H9 (cell line): ENCODE results near the gene BRINP2. TPM values are rescaled to one million over a fixed set of nuclear protein-coding genes. Genes with fewer than 3 reads are reported as not detected.

Source experiments
- DNase-seq: peaks from one replicate; pipeline ENCODE4 v3.0.0-alpha.2; 2017
- H2AFZ ChIP-seq: one replicate; pipeline ENCODE4 v1.6.1; 2013; ENCODE audit warnings: mild to moderate bottlenecking, low read length, control low read depth, moderate library complexity
- H2AK5ac ChIP-seq: 2 replicates; pipeline ENCODE4 v1.6.1; 2013; ENCODE audit warnings: low read length, control low read depth, mixed read lengths; ENCODE audit not compliant: insufficient read length
- H2BK120ac ChIP-seq: one replicate; pipeline ENCODE4 v1.6.1; 2013; ENCODE audit warnings: low read depth, mild to moderate bottlenecking, low read length, control low read depth, inconsistent platforms; ENCODE audit not compliant: poor library complexity, severe bottlenecking
- H2BK12ac ChIP-seq: 2 replicates; pipeline ENCODE4 v1.6.1; 2013; ENCODE audit warnings: low read length, control low read depth, mixed read lengths, low read depth; ENCODE audit not compliant: insufficient read length
- H2BK15ac ChIP-seq: 2 replicates; pipeline ENCODE4 v1.6.1; 2013; ENCODE audit warnings: low read depth, low read length, control low read depth
- H2BK20ac ChIP-seq: one replicate; pipeline ENCODE4 v1.6.1; 2013; ENCODE audit warnings: low read depth, mild to moderate bottlenecking, low read length, control low read depth, inconsistent platforms; ENCODE audit not compliant: poor library complexity, severe bottlenecking
- H2BK5ac ChIP-seq: 2 replicates; pipeline ENCODE4 v1.6.1; 2013; ENCODE audit warnings: low read length, control low read depth, mixed read lengths; ENCODE audit not compliant: insufficient read length
- H3K14ac ChIP-seq: 2 replicates; pipeline ENCODE4 v1.6.1; 2013; ENCODE audit warnings: low read length, control low read depth; ENCODE audit not compliant: insufficient read depth
- H3K18ac ChIP-seq: 2 replicates; pipeline ENCODE4 v1.6.1; 2013; ENCODE audit warnings: low read depth, mild to moderate bottlenecking, mixed read lengths, low read length, control low read depth; ENCODE audit not compliant: insufficient read length
- H3K23ac ChIP-seq: 2 replicates; pipeline ENCODE4 v1.6.1; 2013; ENCODE audit warnings: low read length, control low read depth, mixed read lengths, low read depth; ENCODE audit not compliant: insufficient read length
- H3K23me2 ChIP-seq: 2 replicates; pipeline ENCODE4 v1.6.1; 2013; ENCODE audit warnings: low read depth, mild to moderate bottlenecking, mixed read lengths, low read length, control low read depth; ENCODE audit not compliant: insufficient read length, poor library complexity, severe bottlenecking
- H3K27ac ChIP-seq: 2 replicates; pipeline ENCODE4 v1.5.1; 2013; ENCODE audit warnings: low read length, control low read depth, mixed read lengths, low read depth; ENCODE audit not compliant: insufficient read length
- H3K27me3 ChIP-seq: 2 replicates; pipeline ENCODE4 v1.6.1; 2013; ENCODE audit warnings: low read length, control low read depth, inconsistent platforms; ENCODE audit not compliant: insufficient read depth
- H3K4ac ChIP-seq: 2 replicates; pipeline ENCODE4 v1.6.1; 2013; ENCODE audit warnings: low read depth, mild to moderate bottlenecking, control low read depth, inconsistent platforms, low read length, moderate library complexity
- H3K4me1 ChIP-seq: 2 replicates; pipeline ENCODE4 v1.6.1; 2013; ENCODE audit warnings: low read length, control low read depth, inconsistent platforms; ENCODE audit not compliant: insufficient read depth
- H3K4me2 ChIP-seq: 2 replicates; pipeline ENCODE4 v1.6.1; 2013; ENCODE audit warnings: low read length, control low read depth, mixed read lengths; ENCODE audit not compliant: insufficient read length, insufficient read depth
- H3K56ac ChIP-seq: 2 replicates; pipeline ENCODE4 v1.6.1; 2013; ENCODE audit warnings: low read depth, mild to moderate bottlenecking, mixed read lengths, low read length, control low read depth; ENCODE audit not compliant: insufficient read length
- H3K79me1 ChIP-seq: 2 replicates; pipeline ENCODE4 v1.6.1; 2013; ENCODE audit warnings: low read depth, mild to moderate bottlenecking, moderate library complexity, low read length, control low read depth, inconsistent platforms; ENCODE audit not compliant: insufficient read depth, poor library complexity, severe bottlenecking
- H3K79me2 ChIP-seq: 2 replicates; pipeline ENCODE4 v1.6.1; 2013; ENCODE audit warnings: low read length, control low read depth, inconsistent platforms; ENCODE audit not compliant: insufficient read depth
- H3K9ac ChIP-seq: 2 replicates; pipeline ENCODE4 v1.6.1; 2013; ENCODE audit warnings: low read length, control low read depth, mixed read lengths; ENCODE audit not compliant: insufficient read length; ENCODE audit errors: extremely low read depth
- H3K9me3 ChIP-seq: one replicate; pipeline ENCODE4 v1.6.1; 2013; ENCODE audit warnings: low read depth, low read length, inconsistent platforms; ENCODE audit not compliant: control insufficient read depth
- H3T11ph ChIP-seq: one replicate; pipeline ENCODE4 v1.6.1; 2013; ENCODE audit warnings: mild to moderate bottlenecking, low read length, control low read depth, inconsistent platforms
- H4K20me1 ChIP-seq: one replicate; pipeline ENCODE4 v1.6.1; 2013; ENCODE audit not compliant: control insufficient read depth, insufficient read length, insufficient read depth
- H4K5ac ChIP-seq: 2 replicates; pipeline ENCODE4 v1.6.1; 2013; ENCODE audit warnings: low read depth, mild to moderate bottlenecking, mixed read lengths, low read length, control low read depth; ENCODE audit not compliant: insufficient read length
- H4K8ac ChIP-seq: replicated peaks from 2 replicates; pipeline ENCODE4 v1.6.1; 2013; ENCODE audit warnings: low read length, control low read depth, mixed read lengths, low read depth; ENCODE audit not compliant: insufficient read length
- H4K91ac ChIP-seq: 2 replicates; pipeline ENCODE4 v1.6.1; 2013; ENCODE audit warnings: low read depth, mild to moderate bottlenecking, moderate library complexity, mixed read lengths, low read length, control low read depth; ENCODE audit not compliant: insufficient read length
- H3K27ac Mint-ChIP-seq, 3 experiments: 2 replicates in 2 of 3; 3 replicates in 1 of 3; pipeline ENCODE4 v1.8.0; 2020 to 2021; ENCODE audit warnings: mixed read lengths in 3 of 3, mild to moderate bottlenecking in 1 of 3, moderate library complexity in 1 of 3
- H3K27me3 Mint-ChIP-seq: 2 replicates; pipeline ENCODE4 v1.8.0; 2021; ENCODE audit warnings: low read depth, mild to moderate bottlenecking, moderate library complexity, mixed read lengths
- H3K36me3 Mint-ChIP-seq, 3 experiments: 2 replicates in 2 of 3; 3 replicates in 1 of 3; pipeline ENCODE4 v1.8.0; 2020 to 2021; ENCODE audit warnings: low read depth in 3 of 3, mixed read lengths in 3 of 3; ENCODE audit not compliant: insufficient read depth in 1 of 3
- H3K4me1 Mint-ChIP-seq, 2 experiments: 2 replicates each; pipeline ENCODE4 v1.8.0; 2020; ENCODE audit warnings: mixed read lengths in 2 of 2
- H3K4me3 Mint-ChIP-seq, 2 experiments: 2 replicates in 1 of 2; 3 replicates in 1 of 2; pipeline ENCODE4 v1.8.0; 2020 to 2021; ENCODE audit warnings: mild to moderate bottlenecking in 2 of 2, mixed read lengths in 2 of 2, moderate library complexity in 1 of 2
- H3K9me3 Mint-ChIP-seq, 2 experiments: 2 replicates in 1 of 2; 3 replicates in 1 of 2; pipeline ENCODE4 v1.8.0; 2020; ENCODE audit warnings: mild to moderate bottlenecking in 2 of 2, mixed read lengths in 2 of 2, moderate library complexity in 1 of 2
- WGBS: extraction: QIAGEN DNeasy Blood & Tissue Kit; methylation state at CpG from one replicate; pipeline ENCODE4 v1.1.7; 2013; ENCODE audit warnings: missing lambda C conversion rate, low lambda C conversion rate, mixed read lengths; ENCODE audit not compliant: insufficient read length; ENCODE audit errors: extremely low coverage; 5-methylcytosine and 5-hydroxymethylcytosine counted together
- total RNA-seq: library from RNA; stranded (reverse); gene quantifications from 2 replicates; pipeline ENCODE4 v1.2.1, GENCODE V29; 2021
- TF ChIP-seq, protein P1 (sequence below): fragments of 200-600 bp; sonication (generic); conservative IDR thresholded peaks from 3 replicates; pipeline ENCODE4 v1.8.0; 2021; ENCODE audit warnings: antibody characterized with exemption, mild to moderate bottlenecking

BRINP2 gene
- total RNA-seq, 1 experiment from 2014 or later, result not detected

DNA sequence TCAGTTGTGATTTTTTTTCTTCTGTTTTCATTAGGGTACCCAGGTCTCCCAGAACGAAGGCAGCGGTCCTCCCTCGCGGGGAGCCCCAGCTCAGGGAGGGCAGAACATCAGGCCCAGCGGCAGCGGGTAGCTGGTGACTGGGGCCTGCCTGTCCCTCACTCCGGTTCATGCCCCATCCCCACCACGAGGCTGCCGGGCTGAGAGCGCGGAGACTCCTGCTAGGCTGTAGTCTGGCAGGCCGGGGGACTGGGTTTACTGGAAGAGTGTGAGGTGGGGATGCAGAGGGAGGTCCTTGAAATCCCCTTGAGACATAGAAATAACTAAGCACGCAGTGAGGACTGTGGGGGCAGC lies 10.5 kb downstream of the BRINP2 start:
- Histone ChIP-seq H2BK15ac (no peak overlapping the region), H4K91ac (no peak overlapping the region), H3K9me3 (no peaks in the 10 kb centered on the region), H2BK120ac (no peak overlapping the region), H2BK12ac (no peak overlapping the region), H3K14ac (no peak overlapping the region), H3K23me2 (peaks cover 6% of the 10 kb centered on the region), H4K8ac (no peak overlapping the region), H3K23ac (no peak overlapping the region), H3K9ac (no peak overlapping the region), H3K4ac (no peak overlapping the region), H4K20me1 (no peaks in the 10 kb centered on the region), H3K27ac (no peak overlapping the region), H2BK20ac (no peak overlapping the region), H3K18ac (no peak overlapping the region), H3K56ac (no peak overlapping the region), H3K27me3 (peaks cover 2% of the 10 kb centered on the region; the same call in 1 of the 2 replicates), H4K5ac (no peak overlapping the region), H2BK5ac (no peak overlapping the region), H3K4me2 (peak overlapping the region; percentile 79), H3K79me1 (no peaks in the 10 kb centered on the region), H2AK5ac (no peak overlapping the region), H3T11ph (no peak overlapping the region), H2AFZ (no peak overlapping the region), H3K4me1 (no peaks in the 10 kb centered on the region), H3K79me2 (no peaks in the 10 kb centered on the region)
- H3K4me3 Mint-ChIP-seq, result peak overlapping the region; percentile 63 to 81
- peaks cover 0 to 2% of the 10 kb centered on the region in 2 experiments; a peak in 1 of 5 replicates for H3K9me3 Mint-ChIP-seq
- no CpG with 5 or more reads among the region's 13 CpGs for WGBS
- H3K27me3 Mint-ChIP-seq, result peaks cover 77% of the 10 kb centered on the region
- no peaks in the 10 kb centered on the region for H3K36me3 Mint-ChIP-seq
- H3K4me1 Mint-ChIP-seq, result peaks cover 10 to 17% of the 10 kb centered on the region in 2 experiments
- H3K27ac Mint-ChIP-seq, result no peak overlapping the region
- peak; percentile 52 for DNase-seq
- TF ChIP-seq, protein P1, sequence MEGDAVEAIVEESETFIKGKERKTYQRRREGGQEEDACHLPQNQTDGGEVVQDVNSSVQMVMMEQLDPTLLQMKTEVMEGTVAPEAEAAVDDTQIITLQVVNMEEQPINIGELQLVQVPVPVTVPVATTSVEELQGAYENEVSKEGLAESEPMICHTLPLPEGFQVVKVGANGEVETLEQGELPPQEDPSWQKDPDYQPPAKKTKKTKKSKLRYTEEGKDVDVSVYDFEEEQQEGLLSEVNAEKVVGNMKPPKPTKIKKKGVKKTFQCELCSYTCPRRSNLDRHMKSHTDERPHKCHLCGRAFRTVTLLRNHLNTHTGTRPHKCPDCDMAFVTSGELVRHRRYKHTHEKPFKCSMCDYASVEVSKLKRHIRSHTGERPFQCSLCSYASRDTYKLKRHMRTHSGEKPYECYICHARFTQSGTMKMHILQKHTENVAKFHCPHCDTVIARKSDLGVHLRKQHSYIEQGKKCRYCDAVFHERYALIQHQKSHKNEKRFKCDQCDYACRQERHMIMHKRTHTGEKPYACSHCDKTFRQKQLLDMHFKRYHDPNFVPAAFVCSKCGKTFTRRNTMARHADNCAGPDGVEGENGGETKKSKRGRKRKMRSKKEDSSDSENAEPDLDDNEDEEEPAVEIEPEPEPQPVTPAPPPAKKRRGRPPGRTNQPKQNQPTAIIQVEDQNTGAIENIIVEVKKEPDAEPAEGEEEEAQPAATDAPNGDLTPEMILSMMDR, result no peak
